WTC11 (cell line): Measurements from ENCODE around the gene SNAPC4. TPM values are rescaled to one million over a fixed set of nuclear protein-coding genes. Genes with fewer than 3 reads are reported as not detected.

Experiments
- ATAC-seq: fragments of 200-7000 bp; cut with Tn5 transposase; 2 replicates; pipeline ENCODE4 v1.10.0; 2021; ENCODE audit warnings: mild to moderate bottlenecking, moderate library complexity
- CTCF ChIA-PET: fragments of 300-600 bp; sonication (Branson Sonifier 250); formaldehyde crosslinking; loops from one replicate; lab custom pipeline; 2021; ENCODE audit warnings: antibody characterized with exemption; lab: Charles Lee
- POLR2A ChIA-PET: fragments of 350-600 bp; sonication (Branson Sonifier 250); formaldehyde crosslinking; loops from one replicate; lab custom pipeline; 2021; ENCODE audit warnings: antibody characterized with exemption; lab: Charles Lee
- DNase-seq: peaks from one replicate; pipeline ENCODE4 v3.0.0; 2021; ENCODE audit warnings: low spot score
- H3K27ac Mint-ChIP-seq: 2 replicates; pipeline ENCODE4 v1.8.0; 2021; ENCODE audit warnings: mixed read lengths
- H3K27me3 Mint-ChIP-seq: 2 replicates; pipeline ENCODE4 v1.8.0; 2021; ENCODE audit warnings: low read depth, mild to moderate bottlenecking, moderate library complexity, mixed read lengths
- H3K36me3 Mint-ChIP-seq: 2 replicates; pipeline ENCODE4 v1.8.0; 2021; ENCODE audit warnings: mixed read lengths
- H3K4me1 Mint-ChIP-seq: 2 replicates; pipeline ENCODE4 v1.8.0; 2022; ENCODE audit warnings: mixed read lengths
- H3K4me3 Mint-ChIP-seq: 2 replicates; pipeline ENCODE4 v1.8.0; 2021; ENCODE audit warnings: mild to moderate bottlenecking, moderate library complexity, mixed read lengths
- H3K9me3 Mint-ChIP-seq: 2 replicates; pipeline ENCODE4 v1.8.0; 2021; ENCODE audit warnings: mixed read lengths
- ATF1 ChIP-seq: sonication (generic); formaldehyde crosslinking; IDR thresholded peaks from 2 replicates; pipeline ENCODE4 v1.8.1; 2023; ENCODE audit warnings: mild to moderate bottlenecking, moderate library complexity, missing genetic modification reagents
- CBFB ChIP-seq: sonication (generic); formaldehyde crosslinking; IDR thresholded peaks from 2 replicates; pipeline ENCODE4 v1.8.1; 2022; ENCODE audit warnings: mild to moderate bottlenecking, low read depth, missing genetic modification reagents
- CREM ChIP-seq: sonication (generic); formaldehyde crosslinking; IDR thresholded peaks from 2 replicates; pipeline ENCODE4 v1.8.1; 2022; ENCODE audit warnings: mild to moderate bottlenecking, missing genetic modification reagents, moderate library complexity
- ERG ChIP-seq: fragments of 250-450 bp; sonication (Bioruptor Pico); IDR thresholded peaks from 2 replicates; pipeline ENCODE4 v1.8.0; 2021; ENCODE audit warnings: mild to moderate bottlenecking
- JUN ChIP-seq: sonication (generic); formaldehyde crosslinking; IDR thresholded peaks from 2 replicates; pipeline ENCODE4 v1.8.0; 2023; ENCODE audit warnings: mild to moderate bottlenecking, missing genetic modification reagents
- MLX ChIP-seq: sonication (generic); formaldehyde crosslinking; IDR thresholded peaks from 2 replicates; pipeline ENCODE4 v1.8.1; 2023; ENCODE audit warnings: mild to moderate bottlenecking, missing genetic modification reagents, moderate library complexity
- MYBL2 ChIP-seq: sonication (generic); formaldehyde crosslinking; IDR thresholded peaks from 2 replicates; pipeline ENCODE4 v1.8.1; 2023; ENCODE audit warnings: mild to moderate bottlenecking, moderate library complexity, missing genetic modification reagents
- RORB ChIP-seq: fragments of 250-450 bp; sonication (Bioruptor Pico); IDR thresholded peaks from 2 replicates; pipeline ENCODE4 v1.9.0; 2021; ENCODE audit warnings: mild to moderate bottlenecking
- SMAD4 ChIP-seq: sonication (generic); formaldehyde crosslinking; IDR thresholded peaks from 2 replicates; pipeline ENCODE4 v1.8.0; 2022; ENCODE audit warnings: mild to moderate bottlenecking, missing genetic modification reagents
- TP53 ChIP-seq: sonication (generic); formaldehyde crosslinking; IDR thresholded peaks from 2 replicates; pipeline ENCODE4 v1.8.1; 2023; ENCODE audit warnings: mild to moderate bottlenecking, missing genetic modification reagents
- ZNF263 ChIP-seq: sonication (generic); formaldehyde crosslinking; IDR thresholded peaks from 2 replicates; pipeline ENCODE4 v1.8.1; 2022; ENCODE audit warnings: low read depth, mild to moderate bottlenecking, moderate library complexity, missing genetic modification reagents
- ZNF425 ChIP-seq: fragments of 250-450 bp; sonication (Bioruptor Pico); conservative IDR thresholded peaks from 2 replicates; pipeline ENCODE4 v1.9.0; 2021; ENCODE audit warnings: mild to moderate bottlenecking
- total RNA-seq: library from RNA; stranded (reverse); gene quantifications from 3 replicates; pipeline ENCODE4 v1.2.3, GENCODE V29; 2021
- TF ChIP-seq, protein P1 (sequence below): sonication (generic); formaldehyde crosslinking; IDR thresholded peaks from 2 replicates; pipeline ENCODE4 v1.8.0; 2022; ENCODE audit warnings: missing genetic modification reagents
- TF ChIP-seq, protein P2 (sequence below): fragments of 250-450 bp; sonication (Bioruptor Pico); IDR thresholded peaks from 2 replicates; pipeline ENCODE4 v2.1.2; 2022; ENCODE audit warnings: mild to moderate bottlenecking, moderate library complexity
- TF ChIP-seq, protein P3 (sequence below): sonication (generic); formaldehyde crosslinking; IDR thresholded peaks from 2 replicates; pipeline ENCODE4 v1.8.0; 2023; ENCODE audit warnings: missing genetic modification reagents, mild to moderate bottlenecking, borderline replicate concordance
- TF ChIP-seq, protein P4 (sequence below): sonication (generic); formaldehyde crosslinking; IDR thresholded peaks from 2 replicates; pipeline ENCODE4 v1.8.1; 2023; ENCODE audit warnings: mild to moderate bottlenecking, missing genetic modification reagents, borderline replicate concordance
- TF ChIP-seq, protein P5 (sequence below): sonication (generic); formaldehyde crosslinking; IDR thresholded peaks from 2 replicates; pipeline ENCODE4 v1.8.0; 2022; ENCODE audit warnings: mild to moderate bottlenecking, missing genetic modification reagents

SNAPC4 gene
- total RNA-seq, 1 experiment from 2014 or later: 22.8 TPM

- ATAC-seq (peak; percentile 80), DNase-seq (peak; percentile 87)
- H3K4me3 Mint-ChIP-seq: peak within 1 kb of the TSS; percentile 80
- POLR2A ChIA-PET: no interaction called here
- CTCF ChIA-PET: interaction anchor here (0.7 to 1.5 kb wide), 4 partner anchors 14 to 77 kb away, joined by 3 read pairs; no protein-coding TSS in a partner anchor
- H3K27me3 Mint-ChIP-seq: no peaks in the 10 kb centered on the region
- H3K4me1 Mint-ChIP-seq: peaks cover 15% of the 10 kb centered on the region
- H3K9me3 Mint-ChIP-seq: no peaks in the 10 kb centered on the region
- H3K36me3 Mint-ChIP-seq: peaks cover 26% of the 10 kb centered on the region
- peak within 1 kb of the TSS; percentile 63 for H3K27ac Mint-ChIP-seq
- TF ChIP-seq SMAD4 (CRISPR knock-in tag): no peak
- no peak for TF ChIP-seq ERG (CRISPR knock-in tag)
- no peak for TF ChIP-seq ZNF425 (CRISPR knock-in tag)
- TF ChIP-seq, protein P1, sequence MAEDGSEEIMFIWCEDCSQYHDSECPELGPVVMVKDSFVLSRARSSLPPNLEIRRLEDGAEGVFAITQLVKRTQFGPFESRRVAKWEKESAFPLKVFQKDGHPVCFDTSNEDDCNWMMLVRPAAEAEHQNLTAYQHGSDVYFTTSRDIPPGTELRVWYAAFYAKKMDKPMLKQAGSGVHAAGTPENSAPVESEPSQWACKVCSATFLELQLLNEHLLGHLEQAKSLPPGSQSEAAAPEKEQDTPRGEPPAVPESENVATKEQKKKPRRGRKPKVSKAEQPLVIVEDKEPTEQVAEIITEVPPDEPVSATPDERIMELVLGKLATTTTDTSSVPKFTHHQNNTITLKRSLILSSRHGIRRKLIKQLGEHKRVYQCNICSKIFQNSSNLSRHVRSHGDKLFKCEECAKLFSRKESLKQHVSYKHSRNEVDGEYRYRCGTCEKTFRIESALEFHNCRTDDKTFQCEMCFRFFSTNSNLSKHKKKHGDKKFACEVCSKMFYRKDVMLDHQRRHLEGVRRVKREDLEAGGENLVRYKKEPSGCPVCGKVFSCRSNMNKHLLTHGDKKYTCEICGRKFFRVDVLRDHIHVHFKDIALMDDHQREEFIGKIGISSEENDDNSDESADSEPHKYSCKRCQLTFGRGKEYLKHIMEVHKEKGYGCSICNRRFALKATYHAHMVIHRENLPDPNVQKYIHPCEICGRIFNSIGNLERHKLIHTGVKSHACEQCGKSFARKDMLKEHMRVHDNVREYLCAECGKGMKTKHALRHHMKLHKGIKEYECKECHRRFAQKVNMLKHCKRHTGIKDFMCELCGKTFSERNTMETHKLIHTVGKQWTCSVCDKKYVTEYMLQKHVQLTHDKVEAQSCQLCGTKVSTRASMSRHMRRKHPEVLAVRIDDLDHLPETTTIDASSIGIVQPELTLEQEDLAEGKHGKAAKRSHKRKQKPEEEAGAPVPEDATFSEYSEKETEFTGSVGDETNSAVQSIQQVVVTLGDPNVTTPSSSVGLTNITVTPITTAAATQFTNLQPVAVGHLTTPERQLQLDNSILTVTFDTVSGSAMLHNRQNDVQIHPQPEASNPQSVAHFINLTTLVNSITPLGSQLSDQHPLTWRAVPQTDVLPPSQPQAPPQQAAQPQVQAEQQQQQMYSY (CRISPR knock-in tag): no peak
- TF ChIP-seq ATF1 (CRISPR knock-in tag): no peak
- TF ChIP-seq, protein P2, sequence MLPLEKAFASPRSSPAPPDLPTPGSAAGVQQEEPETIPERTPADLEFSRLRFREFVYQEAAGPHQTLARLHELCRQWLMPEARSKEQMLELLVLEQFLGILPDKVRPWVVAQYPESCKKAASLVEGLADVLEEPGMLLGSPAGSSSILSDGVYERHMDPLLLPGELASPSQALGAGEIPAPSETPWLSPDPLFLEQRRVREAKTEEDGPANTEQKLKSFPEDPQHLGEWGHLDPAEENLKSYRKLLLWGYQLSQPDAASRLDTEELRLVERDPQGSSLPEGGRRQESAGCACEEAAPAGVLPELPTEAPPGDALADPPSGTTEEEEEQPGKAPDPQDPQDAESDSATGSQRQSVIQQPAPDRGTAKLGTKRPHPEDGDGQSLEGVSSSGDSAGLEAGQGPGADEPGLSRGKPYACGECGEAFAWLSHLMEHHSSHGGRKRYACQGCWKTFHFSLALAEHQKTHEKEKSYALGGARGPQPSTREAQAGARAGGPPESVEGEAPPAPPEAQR: no peak
- 0 out of 2 replicates have a peak, but pooled peaks have one; percentile 40 for TF ChIP-seq CBFB
- no peak for TF ChIP-seq JUN
- no peak for TF ChIP-seq RORB (CRISPR knock-in tag)
- TF ChIP-seq MLX (CRISPR knock-in tag): no peak
- TF ChIP-seq, protein P3, sequence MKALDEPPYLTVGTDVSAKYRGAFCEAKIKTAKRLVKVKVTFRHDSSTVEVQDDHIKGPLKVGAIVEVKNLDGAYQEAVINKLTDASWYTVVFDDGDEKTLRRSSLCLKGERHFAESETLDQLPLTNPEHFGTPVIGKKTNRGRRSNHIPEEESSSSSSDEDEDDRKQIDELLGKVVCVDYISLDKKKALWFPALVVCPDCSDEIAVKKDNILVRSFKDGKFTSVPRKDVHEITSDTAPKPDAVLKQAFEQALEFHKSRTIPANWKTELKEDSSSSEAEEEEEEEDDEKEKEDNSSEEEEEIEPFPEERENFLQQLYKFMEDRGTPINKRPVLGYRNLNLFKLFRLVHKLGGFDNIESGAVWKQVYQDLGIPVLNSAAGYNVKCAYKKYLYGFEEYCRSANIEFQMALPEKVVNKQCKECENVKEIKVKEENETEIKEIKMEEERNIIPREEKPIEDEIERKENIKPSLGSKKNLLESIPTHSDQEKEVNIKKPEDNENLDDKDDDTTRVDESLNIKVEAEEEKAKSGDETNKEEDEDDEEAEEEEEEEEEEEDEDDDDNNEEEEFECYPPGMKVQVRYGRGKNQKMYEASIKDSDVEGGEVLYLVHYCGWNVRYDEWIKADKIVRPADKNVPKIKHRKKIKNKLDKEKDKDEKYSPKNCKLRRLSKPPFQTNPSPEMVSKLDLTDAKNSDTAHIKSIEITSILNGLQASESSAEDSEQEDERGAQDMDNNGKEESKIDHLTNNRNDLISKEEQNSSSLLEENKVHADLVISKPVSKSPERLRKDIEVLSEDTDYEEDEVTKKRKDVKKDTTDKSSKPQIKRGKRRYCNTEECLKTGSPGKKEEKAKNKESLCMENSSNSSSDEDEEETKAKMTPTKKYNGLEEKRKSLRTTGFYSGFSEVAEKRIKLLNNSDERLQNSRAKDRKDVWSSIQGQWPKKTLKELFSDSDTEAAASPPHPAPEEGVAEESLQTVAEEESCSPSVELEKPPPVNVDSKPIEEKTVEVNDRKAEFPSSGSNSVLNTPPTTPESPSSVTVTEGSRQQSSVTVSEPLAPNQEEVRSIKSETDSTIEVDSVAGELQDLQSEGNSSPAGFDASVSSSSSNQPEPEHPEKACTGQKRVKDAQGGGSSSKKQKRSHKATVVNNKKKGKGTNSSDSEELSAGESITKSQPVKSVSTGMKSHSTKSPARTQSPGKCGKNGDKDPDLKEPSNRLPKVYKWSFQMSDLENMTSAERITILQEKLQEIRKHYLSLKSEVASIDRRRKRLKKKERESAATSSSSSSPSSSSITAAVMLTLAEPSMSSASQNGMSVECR (CRISPR knock-in tag): no peak
- TF ChIP-seq ZNF263: no peak
- TF ChIP-seq, protein P4, sequence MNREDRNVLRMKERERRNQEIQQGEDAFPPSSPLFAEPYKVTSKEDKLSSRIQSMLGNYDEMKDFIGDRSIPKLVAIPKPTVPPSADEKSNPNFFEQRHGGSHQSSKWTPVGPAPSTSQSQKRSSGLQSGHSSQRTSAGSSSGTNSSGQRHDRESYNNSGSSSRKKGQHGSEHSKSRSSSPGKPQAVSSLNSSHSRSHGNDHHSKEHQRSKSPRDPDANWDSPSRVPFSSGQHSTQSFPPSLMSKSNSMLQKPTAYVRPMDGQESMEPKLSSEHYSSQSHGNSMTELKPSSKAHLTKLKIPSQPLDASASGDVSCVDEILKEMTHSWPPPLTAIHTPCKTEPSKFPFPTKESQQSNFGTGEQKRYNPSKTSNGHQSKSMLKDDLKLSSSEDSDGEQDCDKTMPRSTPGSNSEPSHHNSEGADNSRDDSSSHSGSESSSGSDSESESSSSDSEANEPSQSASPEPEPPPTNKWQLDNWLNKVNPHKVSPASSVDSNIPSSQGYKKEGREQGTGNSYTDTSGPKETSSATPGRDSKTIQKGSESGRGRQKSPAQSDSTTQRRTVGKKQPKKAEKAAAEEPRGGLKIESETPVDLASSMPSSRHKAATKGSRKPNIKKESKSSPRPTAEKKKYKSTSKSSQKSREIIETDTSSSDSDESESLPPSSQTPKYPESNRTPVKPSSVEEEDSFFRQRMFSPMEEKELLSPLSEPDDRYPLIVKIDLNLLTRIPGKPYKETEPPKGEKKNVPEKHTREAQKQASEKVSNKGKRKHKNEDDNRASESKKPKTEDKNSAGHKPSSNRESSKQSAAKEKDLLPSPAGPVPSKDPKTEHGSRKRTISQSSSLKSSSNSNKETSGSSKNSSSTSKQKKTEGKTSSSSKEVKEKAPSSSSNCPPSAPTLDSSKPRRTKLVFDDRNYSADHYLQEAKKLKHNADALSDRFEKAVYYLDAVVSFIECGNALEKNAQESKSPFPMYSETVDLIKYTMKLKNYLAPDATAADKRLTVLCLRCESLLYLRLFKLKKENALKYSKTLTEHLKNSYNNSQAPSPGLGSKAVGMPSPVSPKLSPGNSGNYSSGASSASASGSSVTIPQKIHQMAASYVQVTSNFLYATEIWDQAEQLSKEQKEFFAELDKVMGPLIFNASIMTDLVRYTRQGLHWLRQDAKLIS (CRISPR knock-in tag): no peak
- TF ChIP-seq CREM (CRISPR knock-in tag): no peak; the same call in 1 of the 2 replicates
- no peak for TF ChIP-seq MYBL2 (CRISPR knock-in tag)
- TF ChIP-seq TP53 (CRISPR knock-in tag): 0 out of 2 replicates have a peak, but pooled peaks have one; percentile 16
- TF ChIP-seq, protein P5, sequence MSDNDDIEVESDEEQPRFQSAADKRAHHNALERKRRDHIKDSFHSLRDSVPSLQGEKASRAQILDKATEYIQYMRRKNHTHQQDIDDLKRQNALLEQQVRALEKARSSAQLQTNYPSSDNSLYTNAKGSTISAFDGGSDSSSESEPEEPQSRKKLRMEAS (CRISPR knock-in tag): no peak
Measured at GRCh38 chr9:136439481-136440408, 39.8 kb upstream of the SNAPC4 start, which contains the start of gene INPP5E. Gene INPP5E, minus strand, starts transcription at chr9:136439845. Its CDS starts 426 bp downstream, at chr9:136439419.
